NCI-H146 (cell line): ENCODE data around the gene RPS28.
"Not testable (repeated sequence)": the region's sequence is repeated elsewhere in the genome, so short reads cannot be mapped to it uniquely, and the experiment has no call there.

ENCODE experiments used
- DNase-seq: peaks from one replicate; lab custom pipeline; 2025; lab: John Stamatoyannopoulos, UW

The RPS28 gene

DNA sequence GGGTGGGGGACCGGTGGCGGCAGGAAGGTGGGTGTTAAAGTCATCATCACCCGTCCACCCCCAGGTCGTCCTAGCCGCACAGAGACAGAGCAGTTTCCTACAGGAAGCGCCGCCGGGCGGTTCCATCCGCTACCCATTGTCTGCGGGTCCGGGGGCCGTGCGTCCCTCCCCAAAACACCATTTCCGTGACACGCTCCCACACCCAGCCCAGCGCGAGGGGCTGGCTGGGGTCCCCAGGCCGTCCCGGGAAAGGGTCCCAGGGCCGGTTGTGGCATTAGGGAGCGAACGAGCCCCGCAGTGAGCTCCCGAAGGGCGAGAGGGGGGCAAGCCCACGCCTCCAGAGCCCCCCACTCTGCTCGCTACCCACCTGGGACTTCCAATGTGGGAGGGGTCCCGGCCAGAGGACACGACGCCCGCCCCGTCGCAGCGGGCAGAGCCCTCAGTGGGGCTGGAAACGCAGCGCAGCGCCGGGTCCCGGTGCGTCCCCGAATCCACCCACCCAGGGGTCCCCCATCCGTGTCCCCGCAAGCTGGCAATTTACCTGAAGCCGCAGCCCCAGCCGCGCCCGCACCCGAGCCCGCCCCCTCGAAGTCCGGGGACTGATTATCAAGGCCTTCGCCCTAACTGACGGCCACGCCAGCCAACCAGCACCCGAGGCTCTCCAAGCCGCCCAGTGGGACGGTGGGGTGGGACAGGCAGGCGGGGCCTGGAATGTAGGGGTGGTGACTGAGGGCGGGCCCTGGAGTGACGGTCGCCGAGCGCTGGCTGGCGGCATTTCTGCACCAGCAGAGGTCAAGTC, 21.6 kb downstream of the RPS28 start, which contains the start of gene KANK3:
Gene KANK3 (minus strand): TSS at position 579 of the 799 bp plus-strand sequence. CDS start 5,434 bp downstream, outside the sequence.
- peak; percentile 89 for DNase-seq

DNA sequence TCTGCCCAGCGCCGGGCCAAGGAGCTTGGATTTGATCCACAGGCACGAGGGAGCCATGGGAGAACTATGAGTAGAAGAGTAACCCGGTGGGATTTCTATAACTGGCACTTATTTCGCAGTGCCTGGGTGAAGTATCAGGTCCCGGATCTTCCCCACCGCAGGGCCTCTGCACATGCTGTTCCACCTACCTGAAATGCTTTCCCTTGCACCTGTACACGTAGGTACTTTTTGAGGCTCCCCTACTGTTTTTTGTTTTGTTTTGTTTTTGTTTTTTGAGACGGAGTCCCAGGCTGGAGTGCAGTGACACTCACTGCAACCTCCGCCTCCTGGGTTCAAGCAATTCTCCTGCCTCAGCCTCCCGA, 22.2 kb downstream of the RPS28 start:
- DNase-seq = no peak

DNA sequence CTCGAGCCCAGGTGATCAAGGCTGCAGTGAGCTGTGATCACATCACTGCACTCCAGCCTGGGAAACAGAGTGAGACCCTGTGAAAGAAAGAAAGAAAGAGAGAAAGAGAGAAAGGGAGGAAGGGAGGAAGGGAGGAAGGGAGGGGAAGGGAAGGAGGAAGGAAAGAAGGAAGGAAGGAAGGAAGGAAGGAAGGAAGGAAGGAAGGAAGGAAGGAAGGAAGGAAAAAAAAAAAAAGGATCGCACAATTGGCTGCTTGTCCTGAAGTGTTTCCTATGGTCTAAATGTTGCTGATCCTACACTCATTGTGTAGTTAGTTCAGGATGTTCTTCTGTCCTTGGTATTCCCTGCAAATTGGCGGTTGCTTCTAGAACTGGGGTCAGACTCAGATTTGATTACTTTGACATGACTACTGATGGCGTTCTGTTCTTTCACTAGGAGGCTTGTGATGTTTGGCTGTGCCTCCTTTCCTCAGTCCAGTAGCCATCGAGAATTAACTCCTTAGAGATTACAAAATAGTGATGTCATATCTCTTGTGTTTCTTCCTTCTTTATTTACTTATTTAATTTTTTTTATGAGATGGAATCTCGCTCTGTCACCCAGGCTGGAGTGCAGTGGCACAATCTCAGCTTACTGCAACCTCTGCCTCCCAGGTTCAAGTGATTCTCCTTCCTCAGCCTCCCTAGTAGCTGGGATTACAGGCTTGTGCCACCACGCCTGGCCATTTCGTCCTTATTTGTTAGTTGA, 28.5 kb downstream of the RPS28 start:
- not testable (repeated sequence) for DNase-seq

DNA sequence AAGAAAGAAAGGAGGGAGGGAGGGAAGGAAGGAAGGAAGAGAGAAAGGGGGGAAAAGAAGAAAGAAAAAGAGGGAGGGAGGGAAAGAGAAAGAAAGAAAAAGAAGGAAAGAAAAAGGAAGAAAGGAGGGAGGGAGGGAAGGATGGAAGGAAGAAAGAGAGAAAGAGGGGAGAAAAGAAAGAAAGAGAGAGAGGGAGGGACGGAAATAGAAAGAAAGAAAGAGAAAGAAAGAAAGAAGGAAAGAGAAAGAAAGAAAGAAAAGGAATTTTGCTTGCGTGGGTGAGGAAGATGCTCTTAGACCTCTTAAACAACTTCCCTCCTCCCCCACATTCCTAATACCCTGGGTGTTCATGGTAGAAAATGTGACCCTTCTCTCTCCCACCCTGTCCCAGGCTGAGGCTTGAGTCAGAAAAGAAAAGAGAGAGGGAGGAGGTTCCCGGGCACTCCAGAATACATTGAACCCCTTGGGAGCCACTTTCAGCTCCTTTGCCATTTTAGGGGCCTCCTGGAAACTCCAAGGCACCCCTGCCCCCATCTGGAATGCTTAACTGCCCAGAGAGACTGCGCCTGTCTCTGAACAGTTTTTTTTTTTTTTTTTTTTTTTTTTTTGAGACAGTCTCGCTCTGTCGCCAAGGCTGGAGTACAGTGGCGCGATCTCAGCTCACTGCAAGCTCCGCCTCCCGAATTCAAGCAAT, 31.0 kb downstream of the RPS28 start:
- no peak for DNase-seq

DNA sequence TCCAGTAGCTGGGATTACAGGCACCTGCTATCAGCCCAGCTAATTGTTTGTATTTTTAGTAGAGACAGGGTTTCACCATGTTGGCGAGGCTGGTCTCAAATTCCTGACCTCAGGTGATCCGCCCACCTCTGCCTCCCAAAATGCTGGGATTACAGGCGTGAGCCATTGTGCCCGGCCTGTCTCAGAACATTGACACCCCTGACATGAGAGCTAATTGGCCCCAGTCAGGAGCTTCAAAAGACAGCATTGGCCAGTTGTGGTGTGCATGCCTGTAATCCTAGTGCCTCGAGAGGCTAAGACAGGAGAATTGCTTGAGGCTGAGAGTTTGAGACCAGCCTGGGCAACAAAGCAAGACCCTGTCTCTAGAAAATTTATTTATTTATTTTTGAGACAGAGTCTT, 31.5 kb downstream of the RPS28 start:
- DNase-seq = not testable (repeated sequence)

DNA sequence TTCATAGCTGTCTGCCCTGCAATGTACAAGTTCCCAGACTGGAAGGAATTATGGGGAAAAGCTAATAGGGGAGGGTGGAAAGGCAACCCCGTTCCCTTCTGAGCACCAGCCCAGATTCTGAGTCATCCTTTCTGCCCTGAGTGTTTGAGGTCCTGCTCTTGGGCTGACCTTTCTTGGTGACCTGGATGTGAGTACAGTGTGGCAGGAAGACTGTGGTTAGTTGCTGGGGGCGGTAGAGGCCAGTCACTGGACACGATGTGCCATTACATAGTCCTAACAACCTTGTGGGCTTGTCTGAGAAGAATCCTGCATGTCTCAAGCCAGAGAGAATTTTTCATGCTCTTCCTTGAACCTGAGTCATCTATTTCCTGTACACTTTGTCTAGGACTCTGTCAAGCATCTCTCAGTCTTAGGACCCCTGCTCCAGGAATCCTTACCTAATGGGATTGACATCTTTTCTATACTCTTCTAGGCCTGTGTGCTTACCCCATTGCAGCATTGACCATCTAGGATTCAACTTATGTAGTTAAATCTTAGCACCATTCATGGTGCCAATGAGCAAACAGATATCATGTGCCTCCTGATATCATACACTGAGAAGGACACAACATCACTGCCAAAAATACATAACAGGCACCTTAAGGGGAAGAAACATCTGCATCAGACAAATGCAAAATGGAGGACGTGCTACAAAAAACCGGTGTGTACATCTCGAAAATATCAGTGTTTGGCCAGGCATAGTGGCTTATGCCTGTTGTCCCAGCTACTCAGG, 34.5 kb downstream of the RPS28 start:
- DNase-seq = no peak

DNA sequence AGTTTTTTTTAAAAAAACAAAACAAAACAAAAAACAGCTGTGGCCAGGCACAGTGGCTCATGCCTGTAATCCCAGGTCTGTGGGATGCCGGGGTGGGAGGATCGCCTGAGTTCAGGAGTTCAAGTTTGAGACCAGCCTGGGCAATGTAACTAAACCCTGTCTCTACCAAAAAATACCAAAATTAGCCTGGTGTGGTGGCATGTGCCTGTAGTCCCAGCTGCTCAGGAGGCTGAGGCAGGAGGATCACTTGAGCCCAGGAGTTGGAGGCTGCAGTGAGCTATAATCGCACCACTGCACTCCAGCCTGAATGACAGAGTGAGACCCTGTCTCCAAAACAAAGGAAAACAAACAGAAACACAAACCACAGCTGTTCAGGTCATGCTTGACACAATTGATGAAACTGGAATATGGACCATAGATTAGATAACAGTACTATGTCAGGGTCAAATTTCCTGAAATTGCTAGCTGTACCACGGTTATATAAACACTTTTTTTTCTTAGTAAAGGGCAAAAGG, 35.8 kb downstream of the RPS28 start:
- DNase-seq = peak; percentile 21

DNA sequence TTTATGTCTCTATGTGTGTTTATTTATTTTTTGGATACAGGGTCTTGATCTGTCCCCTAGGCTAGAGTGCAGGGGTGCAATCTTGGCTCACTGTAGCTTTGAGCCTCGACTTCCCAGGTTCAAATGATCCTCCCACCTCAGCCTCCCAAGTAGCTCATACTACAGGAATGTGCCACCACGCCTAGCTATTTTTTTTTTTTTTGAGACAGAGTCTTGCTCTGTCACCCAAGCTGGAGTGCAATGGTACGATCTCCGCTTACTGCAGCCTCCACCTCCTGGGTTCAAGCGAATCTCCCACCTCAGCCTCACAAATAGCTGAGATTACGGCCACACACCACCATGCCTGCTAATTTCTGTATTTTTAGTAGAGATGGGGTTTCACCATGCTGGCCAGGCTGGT, 37.7 kb downstream of the RPS28 start:
- no peak for DNase-seq

DNA sequence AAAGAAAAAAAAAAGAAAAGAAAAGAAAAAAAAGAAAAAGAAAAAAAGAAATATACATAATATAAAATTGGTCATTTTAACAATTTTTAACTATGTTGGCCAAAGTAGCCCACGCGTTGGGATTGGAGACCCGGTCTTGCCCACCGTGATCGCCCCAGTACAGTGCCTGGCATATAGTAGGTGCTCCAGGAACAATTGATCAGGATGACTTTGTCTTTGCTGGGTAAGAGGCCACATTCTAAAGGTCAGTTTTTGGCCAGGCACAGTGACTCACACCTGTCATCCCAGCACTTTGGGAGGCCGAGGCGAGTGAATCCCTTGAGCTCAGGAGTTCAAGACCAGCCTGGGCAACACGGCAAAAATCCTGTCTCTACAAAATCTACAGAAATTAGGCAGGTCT, 38.9 kb downstream of the RPS28 start:
- no peak for DNase-seq

DNA sequence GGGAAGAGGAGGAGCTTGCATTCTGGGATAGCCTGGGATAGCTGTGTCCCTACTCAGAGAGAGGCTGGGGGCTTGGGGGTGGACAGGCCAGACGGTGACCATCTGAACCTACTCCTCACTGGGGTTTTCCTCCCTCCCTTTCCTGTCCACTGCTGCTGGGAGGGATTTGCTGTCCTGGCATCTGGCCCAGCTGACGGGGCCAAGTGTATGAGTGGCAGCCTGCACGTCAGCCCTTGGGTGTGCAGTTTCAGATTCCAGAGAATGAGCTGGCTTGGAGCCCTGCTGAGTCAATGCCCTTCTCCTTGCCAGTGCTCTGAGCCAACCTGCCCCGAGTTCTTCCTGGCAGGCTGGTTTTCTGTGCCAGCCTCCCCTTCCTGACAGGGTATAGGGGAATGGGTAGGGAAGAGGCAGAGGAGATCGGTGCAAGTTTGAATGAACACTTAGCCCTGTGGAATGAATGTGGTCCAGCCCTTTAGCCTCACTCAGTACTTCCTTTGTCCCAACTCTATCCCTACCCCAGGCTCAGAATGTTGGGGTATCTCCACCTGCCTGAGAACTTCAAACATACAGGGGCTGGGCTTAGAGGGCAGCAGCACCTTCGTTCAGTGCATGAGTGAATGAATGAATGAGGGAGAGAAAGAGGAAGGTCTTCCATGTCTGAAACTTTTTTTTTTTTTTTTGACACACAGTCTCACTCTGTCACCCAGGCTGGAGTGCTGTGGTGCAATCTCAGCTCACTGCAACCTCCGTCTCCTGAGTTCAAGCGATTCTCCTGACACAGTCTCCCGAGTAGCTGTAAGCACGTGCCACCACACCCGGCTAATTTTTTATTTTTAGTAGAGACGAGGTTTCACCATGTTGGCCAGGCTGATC, 40.9 kb downstream of the RPS28 start:
- peak; percentile 11 for DNase-seq

DNA sequence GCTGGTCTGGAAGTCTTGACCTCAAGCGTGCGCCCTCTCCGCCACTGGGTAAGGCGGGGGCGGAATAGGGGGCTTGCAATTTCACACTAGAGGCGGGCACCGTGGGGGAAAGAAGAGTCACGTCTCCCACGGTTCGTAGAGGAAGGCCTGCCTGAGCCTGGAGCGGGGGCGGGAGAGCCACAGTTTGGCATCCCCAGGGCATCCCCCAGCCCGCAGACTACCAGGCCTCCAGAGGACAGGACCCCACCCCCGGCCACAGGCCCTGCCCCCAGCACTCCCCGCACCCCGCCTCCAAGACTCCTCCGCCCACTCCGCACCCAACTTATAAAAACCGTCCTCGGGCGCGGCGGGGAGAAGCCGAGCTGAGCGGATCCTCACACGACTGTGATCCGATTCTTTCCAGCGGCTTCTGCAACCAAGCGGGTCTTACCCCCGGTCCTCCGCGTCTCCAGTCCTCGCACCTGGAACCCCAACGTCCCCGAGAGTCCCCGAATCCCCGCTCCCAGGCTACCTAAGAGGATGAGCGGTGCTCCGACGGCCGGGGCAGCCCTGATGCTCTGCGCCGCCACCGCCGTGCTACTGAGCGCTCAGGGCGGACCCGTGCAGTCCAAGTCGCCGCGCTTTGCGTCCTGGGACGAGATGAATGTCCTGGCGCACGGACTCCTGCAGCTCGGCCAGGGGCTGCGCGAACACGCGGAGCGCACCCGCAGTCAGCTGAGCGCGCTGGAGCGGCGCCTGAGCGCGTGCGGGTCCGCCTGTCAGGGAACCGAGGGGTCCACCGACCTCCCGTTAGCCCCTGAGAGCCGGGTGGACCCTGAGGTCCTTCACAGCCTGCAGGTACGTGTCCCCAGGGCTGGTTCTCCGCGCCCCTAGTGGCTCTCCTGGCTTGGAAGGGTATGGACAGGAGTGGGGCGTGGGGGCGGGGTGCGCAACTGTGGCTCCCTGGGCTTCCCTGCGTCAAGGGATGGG, 42.8 kb downstream of the RPS28 start, which contains the start of gene ANGPTL4:
Gene ANGPTL4 (plus strand): TSS at position 353 of the 969 bp plus-strand sequence. CDS start 167 bp downstream, at position 520.
- DNase-seq = peak; percentile 28

DNA sequence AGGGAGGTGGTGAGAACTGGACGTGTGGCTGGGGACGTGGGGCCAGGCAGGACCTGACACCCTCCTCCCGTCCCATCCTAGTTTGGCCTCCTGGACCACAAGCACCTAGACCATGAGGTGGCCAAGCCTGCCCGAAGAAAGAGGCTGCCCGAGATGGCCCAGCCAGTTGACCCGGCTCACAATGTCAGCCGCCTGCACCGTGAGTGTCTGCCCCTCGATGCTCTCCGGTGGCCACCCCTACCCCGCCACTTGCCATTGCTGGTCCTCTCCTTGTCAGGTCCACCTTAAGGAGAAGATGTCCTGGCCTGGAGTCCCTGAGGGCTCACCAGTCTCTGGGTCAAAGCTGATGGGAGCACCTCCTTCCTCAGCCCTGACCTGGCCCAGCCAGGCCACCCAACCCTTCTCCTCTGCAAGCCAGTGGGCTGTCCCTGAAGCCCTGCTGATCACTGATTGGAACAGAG, 44.9 kb downstream of the RPS28 start:
- DNase-seq = no peak

DNA sequence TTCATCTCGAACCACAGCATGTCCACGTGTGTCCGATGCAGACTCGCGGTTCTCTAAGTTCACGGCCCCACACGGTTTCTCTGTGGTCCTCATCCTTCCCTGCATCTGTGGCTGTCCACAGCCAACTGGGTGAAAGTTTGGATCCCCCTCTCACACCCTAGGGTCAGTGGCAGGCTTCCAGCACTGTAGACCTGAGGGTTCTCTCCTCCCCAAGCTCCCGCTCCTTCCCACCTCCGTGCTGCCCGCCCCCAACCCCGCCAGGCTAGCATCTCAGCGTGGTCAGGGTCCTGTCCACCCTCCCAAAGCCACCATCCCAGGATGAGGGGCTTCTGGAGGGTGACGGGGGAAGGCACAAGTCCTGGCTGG, 45.6 kb downstream of the RPS28 start:
- no peak for DNase-seq

DNA sequence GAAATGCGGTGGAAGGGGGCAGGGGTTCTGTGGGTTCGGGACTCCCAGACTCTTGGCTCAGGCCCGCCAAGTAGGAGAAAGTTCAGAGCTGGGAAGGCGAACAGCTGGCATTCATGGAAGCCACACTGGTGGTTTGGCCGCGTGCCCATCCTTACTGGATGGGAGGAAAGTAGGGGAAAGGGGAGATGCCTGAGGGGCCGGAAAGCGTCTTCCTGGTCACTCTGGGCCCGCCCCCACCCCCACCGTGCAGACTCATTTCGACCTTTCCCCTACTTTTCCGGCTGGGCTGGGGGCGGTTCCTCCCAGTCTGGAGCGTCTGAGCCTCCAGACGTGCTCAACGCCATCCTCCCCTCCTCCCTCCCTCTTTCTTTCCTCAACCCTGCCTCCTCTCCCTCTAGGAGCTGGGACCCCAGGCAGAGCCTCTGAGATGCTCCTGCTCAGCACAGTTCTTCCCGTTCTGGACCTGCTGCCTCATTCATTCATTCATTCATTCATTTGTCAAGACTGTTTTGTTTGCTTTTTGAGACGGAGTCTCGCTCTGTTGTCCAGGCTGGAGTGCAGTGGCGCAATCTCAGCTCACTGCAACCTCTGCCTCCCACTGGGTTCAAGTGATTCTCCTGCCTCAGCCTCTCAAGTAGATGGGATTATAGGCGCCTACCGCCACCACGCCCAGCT, 46.2 kb downstream of the RPS28 start:
- peak; percentile 20 for DNase-seq

DNA sequence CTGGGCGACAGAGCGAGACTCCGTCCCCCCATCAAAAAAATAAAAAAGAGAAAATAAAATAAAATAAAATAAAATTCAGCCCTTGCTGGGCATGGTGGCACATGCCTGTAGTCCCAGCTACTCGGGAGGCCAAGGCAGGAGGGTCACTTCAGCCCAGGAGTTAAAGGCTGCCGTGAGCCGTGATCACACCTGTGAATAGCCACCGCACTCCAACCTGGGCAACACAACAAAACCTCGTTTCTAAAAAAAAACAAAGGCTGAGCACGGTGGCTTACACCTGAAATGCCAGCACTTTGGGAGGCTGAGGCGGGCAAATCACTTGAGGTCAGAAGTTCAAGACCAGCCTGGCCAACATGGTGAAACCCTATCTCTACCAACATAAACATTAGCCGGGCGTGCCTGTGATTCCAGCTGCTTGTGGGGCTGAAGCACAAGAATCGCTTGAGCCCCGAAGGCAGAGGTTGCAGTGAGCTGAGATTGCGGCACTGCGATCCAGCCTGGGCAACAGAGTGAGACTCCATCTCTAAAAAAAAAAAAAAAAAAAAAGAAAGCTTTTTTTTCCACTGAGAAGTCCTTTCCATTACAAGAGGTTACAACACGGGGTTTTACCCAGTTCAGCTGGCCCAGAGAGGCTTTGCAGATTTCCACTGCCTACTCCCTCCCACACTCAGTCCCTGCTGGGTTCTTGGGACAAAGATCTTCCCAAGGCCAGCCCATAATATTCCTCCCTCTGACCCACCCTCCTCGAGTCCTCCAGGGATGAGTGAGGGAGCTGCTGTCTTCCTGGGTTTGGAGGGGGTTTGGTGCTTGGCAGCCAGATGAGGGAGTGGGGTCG, 49.1 kb downstream of the RPS28 start:
- DNase-seq = no peak

DNA sequence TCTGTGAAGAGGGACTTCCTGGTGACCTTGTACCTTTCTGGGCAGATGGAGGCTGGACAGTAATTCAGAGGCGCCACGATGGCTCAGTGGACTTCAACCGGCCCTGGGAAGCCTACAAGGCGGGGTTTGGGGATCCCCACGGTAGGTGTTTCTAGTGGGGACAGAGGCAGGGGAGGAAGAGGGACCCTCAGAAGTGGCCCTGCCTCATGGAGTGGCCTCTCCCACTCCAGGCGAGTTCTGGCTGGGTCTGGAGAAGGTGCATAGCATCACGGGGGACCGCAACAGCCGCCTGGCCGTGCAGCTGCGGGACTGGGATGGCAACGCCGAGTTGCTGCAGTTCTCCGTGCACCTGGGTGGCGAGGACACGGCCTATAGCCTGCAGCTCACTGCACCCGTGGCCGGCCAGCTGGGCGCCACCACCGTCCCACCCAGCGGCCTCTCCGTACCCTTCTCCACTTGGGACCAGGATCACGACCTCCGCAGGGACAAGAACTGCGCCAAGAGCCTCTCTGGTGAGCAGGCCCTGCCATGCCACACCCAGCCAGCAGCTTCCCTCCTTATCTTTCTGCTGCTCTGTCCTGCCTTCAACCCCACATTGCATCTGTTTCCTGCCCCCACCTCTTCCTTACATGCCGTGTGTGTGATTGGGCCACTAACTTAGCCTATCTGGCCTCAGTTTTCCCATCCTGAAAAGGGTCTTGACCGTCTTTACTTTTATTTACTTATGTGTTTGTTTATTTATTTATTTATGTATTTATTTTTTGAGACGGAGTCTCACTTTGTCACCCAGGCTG, 49.9 kb downstream of the RPS28 start:
- no peak for DNase-seq
